ENCODE measurements around the gene PABPN1L. TPM values are rescaled to one million over a fixed set of nuclear protein-coding genes. Genes with fewer than 3 reads are reported as not detected.

PABPN1L gene
- total RNA-seq, 1 experiment from 2014 or later = not detected

DNA sequence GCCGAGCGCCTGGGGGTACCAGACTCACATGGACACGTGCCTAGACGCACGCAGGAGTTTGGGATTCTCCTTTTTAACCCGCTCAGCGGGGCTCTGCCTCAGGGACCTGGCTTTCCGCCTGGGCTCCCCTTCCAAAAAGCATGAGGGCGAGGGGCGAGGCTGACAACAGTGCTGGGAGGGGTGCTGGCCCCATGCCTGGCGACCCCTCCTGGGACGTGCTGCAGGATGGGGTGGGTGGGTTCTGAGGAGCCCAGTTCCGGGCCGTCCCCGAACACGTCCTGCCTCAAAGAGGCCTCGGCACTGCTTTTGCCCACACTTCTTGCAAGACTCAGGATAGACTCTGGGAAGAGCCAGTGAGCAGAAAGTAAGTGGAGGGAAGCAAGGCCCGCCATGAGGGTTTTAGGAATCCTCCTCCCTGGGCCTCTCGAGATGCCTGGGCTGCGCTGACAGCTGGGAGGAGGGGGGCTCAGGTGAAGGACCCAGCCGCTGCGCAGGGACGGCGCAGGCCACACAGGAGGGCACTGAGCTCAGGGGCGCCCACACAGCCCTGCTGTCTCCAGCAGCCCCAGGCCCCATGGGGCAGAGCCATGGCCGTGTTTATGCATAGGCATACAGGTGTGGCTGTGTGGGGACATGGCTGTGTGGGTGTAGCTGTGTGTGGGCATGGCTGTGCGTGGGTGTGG is 15.4 kb upstream of the PABPN1L start:
- Histone ChIP-seq H3K9me3 (replicated peaks) (no peaks in the 10 kb centered on the region), H3K36me3 (no peaks in the 10 kb centered on the region), H3K27me3 (no peaks in the 10 kb centered on the region), H3K27ac (no peak overlapping the region), H3K4me1 (no peaks in the 10 kb centered on the region), H3K4me3 (no peak overlapping the region)
- DNase-seq = no peak

- no peak overlapping the region for H3K4me3 ChIP-seq
- no peak for DNase-seq
- no peaks in the 10 kb centered on the region for H3K36me3 ChIP-seq
- no peak overlapping the region for H3K27ac ChIP-seq
- H3K9me3 ChIP-seq (replicated peaks) = no peaks in the 10 kb centered on the region
- H3K27me3 ChIP-seq = no peaks in the 10 kb centered on the region
- no peaks in the 10 kb centered on the region for H3K4me1 ChIP-seq
These were observed 14.7 kb upstream of the PABPN1L start for GRCh38 chr16:88881007-88881615.

DNA sequence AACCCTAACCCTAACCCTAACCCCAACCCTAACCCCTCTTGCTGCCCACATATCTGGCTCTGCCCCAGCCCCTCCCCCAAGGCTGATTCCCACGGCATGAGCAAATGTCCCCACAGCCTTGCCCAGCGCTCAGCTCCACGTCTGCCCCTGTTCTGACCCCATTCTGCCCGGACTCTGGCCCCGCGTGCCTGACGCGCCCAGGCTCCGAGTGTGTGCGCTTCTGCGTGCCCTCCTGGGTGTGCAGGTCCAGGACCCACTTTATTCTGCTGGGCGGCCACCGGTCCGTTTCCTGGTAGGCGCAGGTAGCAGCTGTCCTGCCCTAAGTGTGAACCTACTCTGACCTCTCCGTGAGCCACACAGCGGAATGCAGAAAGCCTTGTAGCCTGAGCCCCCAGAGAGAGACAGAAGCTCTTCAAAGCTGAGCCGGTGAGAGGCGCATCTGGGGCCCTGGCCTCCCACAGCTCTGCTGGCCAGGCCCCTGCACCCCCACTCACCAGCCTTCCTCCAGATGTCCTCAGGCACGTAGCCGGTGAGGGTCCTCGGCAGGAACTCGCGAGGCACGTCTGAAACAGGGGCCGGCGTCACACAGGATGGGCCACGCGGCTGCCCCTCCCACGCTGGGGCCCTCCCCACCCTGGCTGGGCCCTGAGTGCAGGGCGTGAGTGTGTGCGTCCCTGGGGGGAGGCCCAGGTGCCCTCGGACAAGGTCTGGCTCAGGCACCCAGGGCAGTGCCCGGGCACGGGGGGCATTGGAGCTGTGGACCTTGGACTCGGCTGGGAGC is 14.0 kb upstream of the PABPN1L start:
- no peak overlapping the region for H3K4me3 ChIP-seq
- no peaks in the 10 kb centered on the region for H3K36me3 ChIP-seq
- no peak for DNase-seq
- no peaks in the 10 kb centered on the region for H3K27me3 ChIP-seq
- H3K4me1 ChIP-seq = no peaks in the 10 kb centered on the region
- H3K27ac ChIP-seq = no peak overlapping the region
- no peaks in the 10 kb centered on the region for H3K9me3 ChIP-seq (replicated peaks)

GRCh38 chr16:88879788-88880055 is 13.3 kb upstream of the PABPN1L start:
- no peaks in the 10 kb centered on the region for H3K9me3 ChIP-seq (replicated peaks)
- no peak overlapping the region for H3K4me3 ChIP-seq
- no peaks in the 10 kb centered on the region for H3K27me3 ChIP-seq
- no peaks in the 10 kb centered on the region for H3K36me3 ChIP-seq
- DNase-seq = no peak
- no peak overlapping the region for H3K27ac ChIP-seq
- no peaks in the 10 kb centered on the region for H3K4me1 ChIP-seq

- H3K4me1 ChIP-seq = no peaks in the 10 kb centered on the region
- no peak for DNase-seq
- H3K4me3 ChIP-seq = no peak overlapping the region
- no peaks in the 10 kb centered on the region for H3K9me3 ChIP-seq (replicated peaks)
- no peaks in the 10 kb centered on the region for H3K36me3 ChIP-seq
- no peaks in the 10 kb centered on the region for H3K27me3 ChIP-seq
- H3K27ac ChIP-seq = no peak overlapping the region
These were observed 12.7 kb upstream of the PABPN1L start for GRCh38 chr16:88878967-88879787.

- no peak overlapping the region for H3K27ac ChIP-seq
- H3K9me3 ChIP-seq (replicated peaks) = no peaks in the 10 kb centered on the region
- no peak overlapping the region for H3K4me3 ChIP-seq
- H3K27me3 ChIP-seq = no peaks in the 10 kb centered on the region
- DNase-seq = no peak
- no peaks in the 10 kb centered on the region for H3K36me3 ChIP-seq
- no peaks in the 10 kb centered on the region for H3K4me1 ChIP-seq
These were observed 11.9 kb upstream of the PABPN1L start for GRCh38 chr16:88878356-88878755.

- DNase-seq = no peak
- H3K36me3 ChIP-seq = no peaks in the 10 kb centered on the region
- H3K27me3 ChIP-seq = no peaks in the 10 kb centered on the region
These were observed 11.3 kb upstream of the PABPN1L start for GRCh38 chr16:88877564-88878289.

GRCh38 chr16:88876942-88877526 is 10.6 kb upstream of the PABPN1L start:
- H3K27ac ChIP-seq = no peak overlapping the region
- H3K27me3 ChIP-seq = no peaks in the 10 kb centered on the region
- no peak for DNase-seq
- H3K4me1 ChIP-seq = no peaks in the 10 kb centered on the region
- H3K4me3 ChIP-seq = no peak overlapping the region
- no peaks in the 10 kb centered on the region for H3K9me3 ChIP-seq (replicated peaks)
- H3K36me3 ChIP-seq = no peaks in the 10 kb centered on the region

More at GRCh38 chr16:88877564-88878289, 11.3 kb upstream of the PABPN1L start:
- Histone ChIP-seq H3K4me3 (no peak overlapping the region), H3K4me1 (no peaks in the 10 kb centered on the region), H3K27ac (no peak overlapping the region), H3K9me3 (replicated peaks) (no peaks in the 10 kb centered on the region)

DNA sequence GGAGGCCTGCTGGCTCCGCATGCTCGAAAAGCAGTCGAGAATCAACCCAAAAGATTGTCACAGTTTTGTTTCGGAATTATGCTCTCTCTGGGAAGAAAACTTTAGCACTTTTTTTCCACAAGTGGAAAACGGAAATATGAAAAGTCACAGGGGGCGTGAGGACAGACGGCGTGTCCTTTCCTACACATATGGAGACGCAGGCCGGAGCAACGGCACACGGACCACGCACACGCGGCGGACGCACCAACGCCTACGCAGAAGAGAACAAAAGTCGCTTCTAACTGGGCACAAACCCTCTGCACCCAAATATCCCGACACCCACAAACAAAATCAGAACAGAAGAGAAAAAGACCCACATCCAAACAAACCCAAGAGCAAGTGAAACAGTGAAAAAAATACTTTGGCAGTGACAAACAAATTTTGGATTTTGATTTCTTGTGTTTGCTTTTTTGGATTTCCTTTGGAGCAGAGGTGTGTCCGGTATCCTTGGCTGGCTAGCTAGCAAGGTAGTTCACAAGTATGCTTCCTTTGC is 9.3 kb upstream of the PABPN1L start:
- Histone ChIP-seq H3K36me3 (no peaks in the 10 kb centered on the region), H3K4me1 (no peaks in the 10 kb centered on the region; the same call in 1 of the 2 replicates), H3K4me3 (no peak overlapping the region), H3K9me3 (replicated peaks) (no peaks in the 10 kb centered on the region), H3K27me3 (peaks cover 6% of the 10 kb centered on the region), H3K27ac (no peak overlapping the region)
- no peak for DNase-seq

GRCh38 chr16:88874938-88875599 is 8.6 kb upstream of the PABPN1L start:
- Histone ChIP-seq H3K9me3 (replicated peaks) (no peaks in the 10 kb centered on the region), H3K27me3 (peaks cover 12% of the 10 kb centered on the region), H3K36me3 (no peaks in the 10 kb centered on the region), H3K27ac (no peak overlapping the region), H3K4me1 (peaks cover 4% of the 10 kb centered on the region; the same call in 1 of the 2 replicates), H3K4me3 (no peak overlapping the region)
- no peak for DNase-seq

- Histone ChIP-seq H3K27ac (no peak overlapping the region), H3K4me1 (peaks cover 4% of the 10 kb centered on the region; the same call in 1 of the 2 replicates), H3K4me3 (no peak overlapping the region), H3K27me3 (peaks cover 27% of the 10 kb centered on the region), H3K9me3 (replicated peaks) (no peaks in the 10 kb centered on the region), H3K36me3 (no peaks in the 10 kb centered on the region)
- DNase-seq = peak in 1 of 2 experiments; percentile 34
These were observed 6.3 kb upstream of the PABPN1L start for GRCh38 chr16:88872650-88873331.

- peaks cover 32% of the 10 kb centered on the region for H3K27me3 ChIP-seq
These were observed 5.4 kb upstream of the PABPN1L start for GRCh38 chr16:88871730-88872416.

More at GRCh38 chr16:88871730-88872416, 5.4 kb upstream of the PABPN1L start:
- Histone ChIP-seq H3K27ac (no peak overlapping the region), H3K36me3 (no peaks in the 10 kb centered on the region), H3K9me3 (replicated peaks) (no peaks in the 10 kb centered on the region), H3K4me3 (no peak overlapping the region), H3K4me1 (peaks cover 4% of the 10 kb centered on the region; the same call in 1 of the 2 replicates)
- DNase-seq = no peak
